Measurements from ENCODE around the gene ETV3. TPM values are rescaled to one million over a fixed set of nuclear protein-coding genes. Genes with fewer than 3 reads are reported as not detected.

ETV3 gene
- total RNA-seq, 4 donors from 2014 or later: 8.6 to 13.4 (median 11.4) TPM

GRCh38 chr1:157116737-157117103 lies 21.5 kb downstream of the ETV3 start:
- no peak for ATAC-seq
- no peak overlapping the region for H3K4me3 ChIP-seq
- no peak for DNase-seq
- in situ Hi-C loops (cut with MboI; ENCODE audit: low sequenced_read_pairs in 4 of 4): no loop called here
- intact Hi-C loops (cut with DNase I; ENCODE audit: low total_unique reads): no loop called here
- TF ChIP-seq CTCF (IDR thresholded peaks at IDR 0.05 in 4 of 5, conservative IDR thresholded peaks at IDR 0.05 in 1 of 5): no peak
- no peak for TF ChIP-seq POLR2A (IDR thresholded peaks at IDR 0.05)
- no peaks in the 10 kb centered on the region for H3K4me1 ChIP-seq
- H3K27me3 ChIP-seq: peaks cover 0 to 4% (median 0%) of the 10 kb centered on the region in 3 donors
- H3K27ac ChIP-seq: no peak overlapping the region
- H3K9me3 ChIP-seq: no peaks in the 10 kb centered on the region
- peaks cover 0 to 1% of the 10 kb centered on the region in 2 donors for H3K36me3 ChIP-seq

- Histone ChIP-seq H3K27ac (no peak overlapping the region), H3K36me3 (no peaks in the 10 kb centered on the region), H3K4me1 (no peaks in the 10 kb centered on the region), H3K9me3 (no peaks in the 10 kb centered on the region), H3K4me3 (no peak overlapping the region), H3K27me3 (peaks cover 0 to 7% (median 0%) of the 10 kb centered on the region in 3 donors)
- in situ Hi-C loops (cut with MboI; ENCODE audit: low sequenced_read_pairs in 4 of 4) (no loop called here), intact Hi-C loops (cut with DNase I; ENCODE audit: low total_unique reads) (no loop called here)
- no peak for DNase-seq
- no peak for ATAC-seq
- TF ChIP-seq CTCF (IDR thresholded peaks at IDR 0.05 in 4 of 5, conservative IDR thresholded peaks at IDR 0.05 in 1 of 5): no peak
- TF ChIP-seq POLR2A (IDR thresholded peaks at IDR 0.05): no peak
Observed at GRCh38 chr1:157115851-157116736, 22.1 kb downstream of the ETV3 start.

- intact Hi-C loops (cut with DNase I; ENCODE audit: low total_unique reads) (no loop called here), in situ Hi-C loops (cut with MboI; ENCODE audit: low sequenced_read_pairs in 4 of 4) (no loop called here)
- H3K27ac ChIP-seq: no peak overlapping the region
- H3K36me3 ChIP-seq: no peaks in the 10 kb centered on the region
- TF ChIP-seq CTCF (IDR thresholded peaks at IDR 0.05 in 4 of 5, conservative IDR thresholded peaks at IDR 0.05 in 1 of 5) (no peak), POLR2A (IDR thresholded peaks at IDR 0.05) (no peak)
- DNase-seq (no peak), ATAC-seq (no peak)
- H3K4me1 ChIP-seq: no peaks in the 10 kb centered on the region
- no peak overlapping the region for H3K4me3 ChIP-seq
- H3K27me3 ChIP-seq: peaks cover 0 to 7% (median 0%) of the 10 kb centered on the region in 3 donors
- H3K9me3 ChIP-seq: no peaks in the 10 kb centered on the region
Observed at GRCh38 chr1:157115429-157115838, 22.8 kb downstream of the ETV3 start.

- no peak for DNase-seq
- no peaks in the 10 kb centered on the region for H3K4me1 ChIP-seq
- no peak for ATAC-seq
- peaks cover 0 to 8% (median 0%) of the 10 kb centered on the region in 3 donors for H3K27me3 ChIP-seq
- intact Hi-C loops (cut with DNase I; ENCODE audit: low total_unique reads): no loop called here
- in situ Hi-C loops (cut with MboI; ENCODE audit: low sequenced_read_pairs in 4 of 4): no loop called here
- H3K36me3 ChIP-seq: no peaks in the 10 kb centered on the region
- H3K9me3 ChIP-seq: no peaks in the 10 kb centered on the region
- no peak overlapping the region for H3K27ac ChIP-seq
- no peak for TF ChIP-seq CTCF (IDR thresholded peaks at IDR 0.05 in 4 of 5, conservative IDR thresholded peaks at IDR 0.05 in 1 of 5)
- no peak for TF ChIP-seq POLR2A (IDR thresholded peaks at IDR 0.05)
- no peak overlapping the region for H3K4me3 ChIP-seq
Observed at GRCh38 chr1:157114183-157115121, 23.7 kb downstream of the ETV3 start.

Measured in gastrocnemius medialis (tissue), 4 donors.